ENCODE results near the gene SPATS2L.

The SPATS2L gene

GRCh38 chr2:200379481-200380090 lies 73.1 kb downstream of the SPATS2L start:
- no peak for DNase-seq

DNA sequence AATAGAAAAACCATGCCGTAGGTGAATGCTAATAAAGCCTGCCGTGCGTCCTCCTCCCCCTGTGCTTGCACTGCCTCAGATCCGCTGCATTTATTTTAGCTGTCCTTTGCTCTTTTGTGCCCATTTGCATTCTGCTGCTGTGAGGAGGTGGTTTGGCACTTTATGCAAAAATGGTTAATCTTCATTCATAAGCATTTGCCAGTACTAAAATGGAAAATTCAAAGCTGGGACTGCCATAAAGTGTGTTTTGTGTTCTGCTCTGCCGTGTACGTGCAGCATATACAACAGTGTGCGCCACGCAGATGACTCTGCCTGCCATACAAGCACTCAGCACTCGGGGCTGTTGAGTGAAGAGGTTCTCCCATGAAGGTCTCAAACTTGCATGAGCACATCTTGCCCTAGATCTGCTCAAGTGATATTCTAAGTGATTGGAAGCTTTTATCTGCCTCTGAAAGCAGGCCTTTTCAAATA lies 73.6 kb downstream of the SPATS2L start:
- no peak for DNase-seq

GRCh38 chr2:200380833-200381542 lies 74.5 kb downstream of the SPATS2L start:
- no peak for DNase-seq

GRCh38 chr2:200382874-200383273 lies 76.4 kb downstream of the SPATS2L start:
- no peak for DNase-seq

DNA sequence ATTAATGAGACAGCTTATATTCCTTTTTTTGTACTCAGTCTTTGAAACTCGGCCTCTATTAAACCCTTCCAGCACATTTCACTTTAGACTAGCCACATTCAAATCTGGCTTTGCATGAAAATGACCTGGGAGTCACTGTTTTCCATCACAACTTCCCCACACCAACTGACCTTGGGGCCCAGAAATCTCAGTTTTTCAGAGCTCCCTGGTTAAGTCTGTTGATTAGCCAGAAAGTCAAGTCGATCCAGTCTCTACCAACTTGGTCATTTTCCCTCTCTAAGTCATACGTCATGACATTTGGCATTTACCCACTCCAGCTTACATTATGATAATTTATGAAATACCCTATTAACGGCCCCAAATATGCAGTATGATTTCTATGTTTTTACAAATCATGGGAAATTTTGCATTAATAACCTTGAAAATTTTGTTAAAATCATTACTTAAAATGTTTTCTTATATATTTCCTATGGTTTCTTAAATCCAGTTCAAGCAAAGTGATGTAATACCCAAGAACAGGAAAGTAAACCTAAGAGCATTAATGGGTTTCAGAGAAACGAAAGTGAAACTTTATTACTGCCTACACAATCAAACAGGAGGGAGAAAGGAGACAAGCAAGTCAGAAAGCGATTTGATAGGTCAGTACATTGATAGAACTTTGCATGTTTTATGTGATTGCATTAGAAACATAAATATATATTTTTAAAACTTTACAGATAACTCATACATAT lies 77.1 kb downstream of the SPATS2L start:
- no peak for DNase-seq

DNA sequence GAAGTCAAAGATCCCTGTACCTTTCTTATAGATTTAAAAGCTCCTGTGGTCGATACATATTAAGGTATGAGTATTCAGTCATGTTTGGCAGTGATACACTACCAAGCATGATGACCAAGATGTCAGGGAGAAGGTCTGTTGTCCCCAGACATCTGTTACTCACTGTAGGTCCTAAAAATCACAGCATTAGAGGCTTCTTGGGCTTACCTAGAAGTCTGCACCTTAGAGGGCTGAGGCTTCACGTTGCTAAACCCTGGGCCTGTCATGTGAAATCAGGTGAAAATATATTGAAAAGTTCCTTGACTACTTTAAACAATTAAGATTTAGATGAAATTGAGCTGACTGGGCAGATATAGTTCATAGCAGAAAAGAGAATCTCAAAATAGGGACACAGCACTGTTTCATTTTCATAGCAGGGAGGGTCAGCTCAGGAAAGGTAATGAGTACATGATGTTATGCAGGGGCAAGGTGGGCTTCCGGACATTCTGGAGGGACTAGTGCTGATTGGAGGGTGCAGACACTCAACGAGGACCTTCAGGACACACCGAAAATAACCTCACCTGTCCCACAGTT lies 78.7 kb downstream of the SPATS2L start:
- DNase-seq = no peak

GRCh38 chr2:200393191-200393590 lies 86.7 kb downstream of the SPATS2L start:
- no peak for DNase-seq

DNA sequence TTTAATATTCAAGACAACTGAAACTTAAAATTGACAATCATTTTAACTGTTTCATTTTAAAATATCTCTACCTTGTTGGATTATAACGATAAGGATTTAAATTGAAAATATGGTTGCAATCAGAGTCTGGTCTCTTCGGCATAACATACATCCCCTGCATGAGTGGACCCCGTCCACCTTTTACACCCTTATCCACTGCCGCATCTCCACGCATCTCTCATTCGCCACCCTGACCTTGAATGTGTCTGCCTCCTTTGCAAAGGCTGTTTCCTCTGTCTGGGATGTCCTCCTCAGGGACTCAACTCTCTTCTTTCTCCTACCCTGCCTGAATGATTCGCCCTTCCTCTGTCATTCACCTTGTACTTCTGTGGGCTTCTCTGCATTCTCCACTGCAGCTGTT lies 87.6 kb downstream of the SPATS2L start:
- no peak for DNase-seq

GRCh38 chr2:200396781-200397242 lies 90.3 kb downstream of the SPATS2L start:
- DNase-seq = no peak

- no peak for DNase-seq
These were observed 91.3 kb downstream of the SPATS2L start for GRCh38 chr2:200397785-200398184.

GRCh38 chr2:200399046-200399445 lies 92.6 kb downstream of the SPATS2L start:
- DNase-seq = no peak

DNA sequence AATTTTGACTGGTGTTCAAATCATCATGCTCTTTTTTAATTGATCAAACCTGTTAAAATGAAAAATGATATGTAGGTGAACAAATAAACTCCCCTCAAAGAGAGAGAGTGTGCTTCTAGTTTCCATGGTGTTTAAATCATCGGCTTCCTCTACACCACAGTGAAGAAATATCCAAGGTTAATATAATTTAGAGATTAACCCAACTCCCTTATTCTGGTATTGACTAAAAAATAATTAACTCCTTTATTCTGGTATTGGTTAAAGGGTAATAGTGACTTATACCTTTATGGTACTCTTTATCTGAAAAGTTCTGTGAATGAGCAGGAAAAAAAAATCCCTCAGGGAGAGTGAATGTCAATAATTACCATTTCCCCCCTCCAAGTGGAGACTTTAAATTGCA lies 93.1 kb downstream of the SPATS2L start:
- DNase-seq = no peak

DNA sequence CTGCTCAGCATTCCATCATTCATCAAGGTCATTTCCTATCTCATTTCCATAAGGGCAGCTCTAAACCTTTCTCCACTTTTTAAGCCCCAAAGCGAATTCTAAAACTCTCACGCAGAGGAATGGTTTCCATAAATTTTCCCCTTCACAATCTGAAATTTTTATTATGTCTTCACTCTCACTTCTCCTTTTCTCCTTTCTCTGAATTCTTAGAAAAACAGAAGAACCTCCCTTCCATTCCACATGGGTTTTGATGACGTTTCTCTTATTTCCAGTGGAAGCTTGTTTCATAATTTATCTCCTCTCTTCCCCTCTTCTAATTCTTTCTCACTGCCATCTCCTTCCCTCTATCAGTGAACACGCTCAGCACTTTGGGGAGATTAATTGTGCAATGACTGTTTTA lies 97.3 kb downstream of the SPATS2L start:
- DNase-seq = no peak

GRCh38 chr2:200404615-200405014 lies 98.1 kb downstream of the SPATS2L start:
- no peak for DNase-seq

DNA sequence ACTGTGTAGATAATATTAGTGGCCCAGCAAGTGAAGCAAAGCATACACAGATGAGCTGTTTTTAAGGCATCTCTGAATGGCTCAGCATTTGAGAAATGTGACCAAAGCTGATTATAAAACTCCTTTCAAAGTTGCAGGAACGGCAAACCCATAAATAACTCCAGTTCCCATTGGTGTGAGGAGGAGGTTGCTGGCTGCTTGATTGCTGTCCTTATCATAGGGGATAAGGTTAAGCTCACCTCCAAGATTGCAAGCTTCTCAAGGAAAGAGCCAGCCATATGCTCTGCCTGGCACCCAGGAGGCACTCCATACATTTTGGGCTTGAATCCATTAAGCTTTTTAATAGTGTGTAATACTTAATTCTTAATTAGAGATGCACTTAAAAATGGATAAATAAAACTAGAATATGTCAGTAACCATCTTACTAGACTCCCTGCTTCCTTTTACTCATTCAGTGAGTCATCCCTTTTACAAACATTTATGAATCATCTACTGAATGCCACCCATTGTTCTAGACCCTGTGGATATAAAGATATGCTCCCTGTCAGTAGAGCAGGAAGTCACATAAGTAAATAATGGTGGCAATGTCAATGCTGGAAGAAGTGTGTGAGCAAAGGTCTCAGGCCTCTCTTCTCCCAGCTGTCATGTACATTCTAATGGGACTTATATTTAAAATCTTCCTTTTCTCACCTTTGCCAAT lies 99.3 kb downstream of the SPATS2L start:
- no peak for DNase-seq

DNA sequence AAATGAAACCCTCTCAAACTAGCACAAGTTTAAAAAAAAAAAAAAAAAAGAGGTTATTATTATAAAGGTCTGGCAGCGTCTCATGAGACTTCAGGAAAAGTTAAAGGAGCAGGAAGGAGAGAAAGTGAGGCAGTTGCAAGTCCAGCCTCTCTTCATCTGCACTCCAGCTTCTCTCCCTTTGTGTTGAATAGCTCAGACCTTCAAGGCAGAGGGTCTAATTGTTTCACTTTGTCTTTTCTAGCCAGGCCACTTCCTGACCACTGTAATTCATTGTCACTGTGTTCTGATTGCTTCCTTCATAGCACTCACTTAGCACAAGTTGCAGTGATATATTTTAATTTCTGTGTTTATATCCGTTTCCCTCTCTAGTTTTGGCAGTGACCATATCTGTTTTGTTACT lies 99.9 kb downstream of the SPATS2L start:
- DNase-seq = no peak

DNA sequence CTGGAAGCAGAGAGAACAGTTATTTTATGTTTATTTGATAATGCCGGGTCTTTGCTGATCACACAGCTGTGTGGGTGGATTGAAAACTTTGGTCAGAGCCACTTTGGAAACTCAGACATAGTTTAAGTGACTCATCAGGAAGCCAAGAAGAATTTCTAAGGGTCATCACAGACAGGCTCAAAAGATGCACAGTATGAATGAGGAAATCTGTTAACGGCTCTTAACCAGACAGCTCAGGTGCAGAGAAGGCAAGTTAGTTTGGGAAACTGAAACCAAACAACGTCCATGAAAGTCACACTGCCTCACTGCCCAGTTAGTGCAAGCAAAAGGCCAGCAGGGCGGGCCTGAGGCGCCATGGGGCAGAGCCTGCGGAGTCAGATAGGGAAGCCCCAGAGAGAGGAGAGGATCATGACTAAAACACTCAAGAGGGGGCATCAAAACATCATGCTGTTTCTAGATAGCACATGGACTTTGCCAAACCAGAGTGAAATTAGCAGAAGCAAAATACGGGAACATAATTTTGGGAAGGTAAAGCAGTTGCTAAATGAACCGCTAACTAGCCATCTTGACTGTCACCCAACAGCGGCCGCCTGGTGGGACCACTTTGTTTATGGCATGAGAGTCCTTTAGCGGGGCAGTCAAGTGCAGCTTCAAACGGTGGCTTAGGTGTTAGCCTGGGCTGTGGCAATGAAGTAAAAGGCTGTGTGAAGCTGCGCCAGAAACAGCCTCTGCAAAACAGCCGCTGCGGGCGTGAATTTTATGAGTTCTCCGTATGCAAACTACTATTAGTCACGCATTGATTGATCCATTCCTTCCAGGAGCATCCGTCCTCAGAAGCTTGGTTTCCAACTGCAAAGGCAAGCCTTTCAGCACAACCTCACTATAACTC lies 102.2 kb downstream of the SPATS2L start:
- DNase-seq = no peak

DNA sequence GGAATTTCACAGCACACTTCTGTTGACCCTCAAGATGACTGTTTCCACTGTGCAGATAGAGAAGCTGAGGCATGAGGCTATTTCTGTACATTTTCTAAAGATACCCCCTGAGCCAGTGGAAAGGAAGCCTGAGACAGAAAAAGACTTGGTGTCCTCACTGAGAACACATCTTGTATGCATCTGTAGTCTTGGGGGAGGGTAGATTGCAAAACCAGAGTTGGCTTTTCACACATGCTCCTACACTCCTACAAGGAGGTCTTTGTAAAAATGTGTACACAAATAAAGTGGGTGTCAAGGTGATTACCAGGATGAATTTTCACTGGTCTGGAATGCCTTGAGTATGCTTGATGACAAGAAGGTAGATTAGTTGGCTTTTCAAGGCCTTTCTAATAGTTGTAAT lies 105.3 kb downstream of the SPATS2L start:
- no peak for DNase-seq

DNA sequence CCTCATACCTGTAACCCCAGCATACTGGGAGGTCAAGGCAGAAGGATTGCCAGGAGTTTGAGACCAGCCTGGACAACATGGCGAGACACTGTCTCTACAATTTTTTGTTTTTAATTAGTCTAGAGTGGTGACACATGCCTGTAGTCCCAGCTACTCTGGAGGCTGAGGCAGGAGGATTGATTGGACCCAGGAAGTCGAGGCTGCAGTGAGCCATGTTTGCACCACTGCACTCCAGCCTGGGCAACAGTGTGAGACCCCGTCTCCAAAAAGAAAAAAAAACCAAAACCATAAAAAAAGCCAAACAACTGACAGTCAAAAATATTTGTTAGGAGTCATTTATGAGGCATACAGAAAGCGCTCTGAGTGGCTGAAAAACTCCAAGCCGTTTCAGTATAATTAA lies 107.9 kb downstream of the SPATS2L start:
- DNase-seq = no peak

- DNase-seq = no peak
These were observed 109.0 kb downstream of the SPATS2L start for GRCh38 chr2:200415455-200415854.

DNA sequence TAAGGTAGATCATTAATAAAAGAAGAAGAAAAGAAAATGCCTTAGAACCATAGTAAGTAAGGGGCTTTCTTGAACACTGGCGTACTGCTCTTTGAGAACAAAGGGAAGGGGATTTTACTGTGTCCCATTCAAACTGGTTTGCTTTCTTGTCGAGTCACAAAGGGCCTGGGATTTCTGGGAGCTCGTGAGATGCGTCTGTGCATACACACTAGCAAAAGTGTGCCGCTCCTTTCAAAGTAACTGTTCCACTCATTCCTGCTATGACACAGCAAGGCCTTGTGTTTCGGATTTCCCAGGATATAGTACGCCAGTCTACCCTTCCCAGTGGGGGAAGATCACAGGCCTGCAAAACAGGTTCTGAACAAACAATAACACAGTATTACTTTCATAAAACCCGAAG lies 110.4 kb downstream of the SPATS2L start:
- DNase-seq = no peak

GRCh38 chr2:200417366-200417765 lies 110.9 kb downstream of the SPATS2L start:
- no peak for DNase-seq
